CD4-positive, alpha-beta T cell treated with Interleukin-4 for 4 hours (primary cell): ENCODE results near the gene COBLL1.
"Not testable (repeated sequence)": the region's sequence is repeated elsewhere in the genome, so short reads cannot be mapped to it uniquely, and the experiment has no call there.

Source experiments
- DNase-seq: peaks from one replicate; pipeline ENCODE4 v3.0.0-alpha.2; 2020

The COBLL1 gene

GRCh38 chr2:164710252-164710836, 131.3 kb downstream of the COBLL1 start:
- DNase-seq, result not testable (repeated sequence)

- no peak for DNase-seq
Observed at GRCh38 chr2:164706522-164706921, 135.1 kb downstream of the COBLL1 start.

GRCh38 chr2:164705412-164706167, 136.0 kb downstream of the COBLL1 start:
- DNase-seq, result no peak

GRCh38 chr2:164703915-164704706, 137.5 kb downstream of the COBLL1 start:
- DNase-seq, result no peak

GRCh38 chr2:164701565-164701964, 140.1 kb downstream of the COBLL1 start:
- no peak for DNase-seq

- DNase-seq, result no peak
Observed at GRCh38 chr2:164700390-164700789, 141.2 kb downstream of the COBLL1 start.

- DNase-seq, result no peak
Observed at GRCh38 chr2:164697688-164698461, 143.7 kb downstream of the COBLL1 start.

- no peak for DNase-seq
Observed at GRCh38 chr2:164696634-164697033, 145.0 kb downstream of the COBLL1 start.

- DNase-seq, result no peak
Observed at GRCh38 chr2:164694275-164694695, 147.3 kb downstream of the COBLL1 start.

- no peak for DNase-seq
Observed at GRCh38 chr2:164693834-164694233, 147.8 kb downstream of the COBLL1 start.

GRCh38 chr2:164693390-164693789, 148.2 kb downstream of the COBLL1 start:
- DNase-seq, result no peak

GRCh38 chr2:164692958-164693357, 148.7 kb downstream of the COBLL1 start:
- no peak for DNase-seq

- no peak for DNase-seq
Observed at GRCh38 chr2:164692114-164692513, 149.5 kb downstream of the COBLL1 start.

- DNase-seq, result no peak
Observed at GRCh38 chr2:164691346-164691887, 150.2 kb downstream of the COBLL1 start.

- no peak for DNase-seq
Observed at GRCh38 chr2:164690361-164690760, 151.3 kb downstream of the COBLL1 start.

- DNase-seq, result no peak
Observed at GRCh38 chr2:164688896-164689419, 152.7 kb downstream of the COBLL1 start.

- no peak for DNase-seq
Observed at GRCh38 chr2:164681009-164681408, 160.6 kb downstream of the COBLL1 start.

GRCh38 chr2:164678631-164679149, 162.9 kb downstream of the COBLL1 start:
- DNase-seq, result no peak

GRCh38 chr2:164677733-164678132, 163.9 kb downstream of the COBLL1 start:
- no peak for DNase-seq

GRCh38 chr2:164677271-164677670, 164.4 kb downstream of the COBLL1 start:
- DNase-seq, result no peak

GRCh38 chr2:164675687-164676086, 165.9 kb downstream of the COBLL1 start:
- DNase-seq, result no peak

- no peak for DNase-seq
Observed at GRCh38 chr2:164675027-164675426, 166.6 kb downstream of the COBLL1 start.
